ENCODE results near the gene WDR5.

DNA sequence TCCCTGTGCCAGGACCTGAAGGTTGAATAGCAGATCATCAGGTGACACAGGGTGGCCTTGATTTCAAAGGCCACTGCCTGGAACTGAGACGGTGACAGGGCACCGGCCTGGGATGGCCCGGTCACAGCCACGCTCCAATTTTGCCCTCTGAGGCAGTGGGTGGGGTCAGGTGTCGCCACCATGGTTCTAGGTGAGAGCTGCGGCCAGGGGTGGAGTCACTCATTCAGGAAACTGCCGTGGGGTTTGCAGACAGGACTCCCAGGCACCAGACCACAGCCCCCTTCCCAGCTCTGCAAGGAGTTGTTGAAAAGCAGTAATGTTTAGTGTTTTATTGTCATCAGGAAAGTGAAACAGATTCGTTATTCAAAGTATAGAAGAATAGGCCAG is 45.8 kb downstream of the WDR5 start:
- TF ChIP-seq, protein P1, sequence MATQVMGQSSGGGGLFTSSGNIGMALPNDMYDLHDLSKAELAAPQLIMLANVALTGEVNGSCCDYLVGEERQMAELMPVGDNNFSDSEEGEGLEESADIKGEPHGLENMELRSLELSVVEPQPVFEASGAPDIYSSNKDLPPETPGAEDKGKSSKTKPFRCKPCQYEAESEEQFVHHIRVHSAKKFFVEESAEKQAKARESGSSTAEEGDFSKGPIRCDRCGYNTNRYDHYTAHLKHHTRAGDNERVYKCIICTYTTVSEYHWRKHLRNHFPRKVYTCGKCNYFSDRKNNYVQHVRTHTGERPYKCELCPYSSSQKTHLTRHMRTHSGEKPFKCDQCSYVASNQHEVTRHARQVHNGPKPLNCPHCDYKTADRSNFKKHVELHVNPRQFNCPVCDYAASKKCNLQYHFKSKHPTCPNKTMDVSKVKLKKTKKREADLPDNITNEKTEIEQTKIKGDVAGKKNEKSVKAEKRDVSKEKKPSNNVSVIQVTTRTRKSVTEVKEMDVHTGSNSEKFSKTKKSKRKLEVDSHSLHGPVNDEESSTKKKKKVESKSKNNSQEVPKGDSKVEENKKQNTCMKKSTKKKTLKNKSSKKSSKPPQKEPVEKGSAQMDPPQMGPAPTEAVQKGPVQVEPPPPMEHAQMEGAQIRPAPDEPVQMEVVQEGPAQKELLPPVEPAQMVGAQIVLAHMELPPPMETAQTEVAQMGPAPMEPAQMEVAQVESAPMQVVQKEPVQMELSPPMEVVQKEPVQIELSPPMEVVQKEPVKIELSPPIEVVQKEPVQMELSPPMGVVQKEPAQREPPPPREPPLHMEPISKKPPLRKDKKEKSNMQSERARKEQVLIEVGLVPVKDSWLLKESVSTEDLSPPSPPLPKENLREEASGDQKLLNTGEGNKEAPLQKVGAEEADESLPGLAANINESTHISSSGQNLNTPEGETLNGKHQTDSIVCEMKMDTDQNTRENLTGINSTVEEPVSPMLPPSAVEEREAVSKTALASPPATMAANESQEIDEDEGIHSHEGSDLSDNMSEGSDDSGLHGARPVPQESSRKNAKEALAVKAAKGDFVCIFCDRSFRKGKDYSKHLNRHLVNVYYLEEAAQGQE (IDR thresholded peaks at IDR 0.05; ENCODE audit: insufficient read depth in 1 of 2, low read depth in 2 of 2, low read length in 2 of 2) = no peak
- TF ChIP-seq POLR2AphosphoS5 (IDR thresholded peaks at IDR 0.05; ENCODE audit: low read depth, low read length) (no peak), TAF1 (IDR thresholded peaks at IDR 0.05; ENCODE audit: borderline replicate concordance, insufficient read depth, low read length) (no peak), SIN3A (IDR thresholded peaks at IDR 0.05; ENCODE audit: borderline replicate concordance, insufficient read depth, low read length) (no peak), FOXP2 (optimal IDR thresholded peaks at IDR 0.05; ENCODE audit: borderline replicate concordance, extremely low read depth, extremely low read length, insufficient read depth) (no peak)

Measured in PFSK-1 (cell line).